Gastroesophageal sphincter (tissue), 4 donors: Measurements from ENCODE around the gene ULK4. TPM values are rescaled to one million over a fixed set of nuclear protein-coding genes. Genes with fewer than 3 reads are reported as not detected.

Source experiments
- ATAC-seq: fragments of 150-250 bp; one replicate; pipeline ENCODE4 v1.9.1; 2016; ENCODE audit warnings: mild to moderate bottlenecking, moderate library complexity
- H3K27ac ChIP-seq, 4 donors: fragments of 200-600 bp; sonication (generic) in 3 of 4; 1 replicate in 3 of 4; 2 replicates in 1 of 4; pipeline ENCODE4 v1.5.1; 2016 to 2019
- H3K27me3 ChIP-seq: fragments of 200-600 bp; sonication (generic); one replicate; pipeline ENCODE4 v1.5.1; 2019
- H3K36me3 ChIP-seq, 2 donors: fragments of 200-600 bp; sonication (generic); one replicate each; pipeline ENCODE4 v1.5.1; 2019; ENCODE audit warnings: control low read depth in 1 of 2
- H3K4me1 ChIP-seq, 3 donors: fragments of 200-600 bp; sonication (generic); 1 replicate in 2 of 3; 2 replicates in 1 of 3; pipeline ENCODE4 v1.5.1; 2016 to 2019; ENCODE audit warnings: control low read depth in 2 of 3
- H3K4me3 ChIP-seq, 2 donors: fragments of 200-600 bp; sonication (generic); one replicate each; pipeline ENCODE4 v1.5.1; 2019; ENCODE audit warnings: mild to moderate bottlenecking in 1 of 2, moderate library complexity in 1 of 2
- H3K9me3 ChIP-seq, 3 donors: fragments of 200-600 bp; sonication (generic); one replicate each; pipeline ENCODE4 v1.5.1; 2017 to 2019; ENCODE audit warnings: control low read depth in 2 of 3
- EP300 ChIP-seq: sonication (generic); formaldehyde crosslinking; IDR thresholded peaks from one replicate; pipeline ENCODE4 v1.6.1; 2017; ENCODE audit warnings: antibody characterized with exemption, mild to moderate bottlenecking
- POLR2A ChIP-seq, 2 donors: fragments of 450-650 bp; IDR thresholded peaks; one replicate each; pipeline ENCODE4 v1.6.1; 2017; ENCODE audit warnings: antibody characterized with exemption in 2 of 2, mild to moderate bottlenecking in 2 of 2, moderate library complexity in 1 of 2
- POLR2AphosphoS5 ChIP-seq: sonication (generic); formaldehyde crosslinking; IDR thresholded peaks from one replicate; pipeline ENCODE4 v1.6.1; 2017; ENCODE audit warnings: antibody characterized with exemption
- WGBS, 2 donors: methylation state at CpG; one replicate each; pipeline ENCODE4 v1.1.5; 2018; ENCODE audit warnings: low coverage in 1 of 2; 5-methylcytosine and 5-hydroxymethylcytosine counted together
- total RNA-seq, 4 donors: library from RNA; depleted of rRNA; stranded (reverse); fragments of >200 nt; gene quantifications; one replicate each; pipeline ENCODE4 v1.1.0, GENCODE V29; 2016
- TF ChIP-seq, protein P1 (sequence below), 4 experiments: fragments of 200-600 bp in 2 of 4; fragments of 450-650 bp in 2 of 4; sonication (generic) in 1 of 4; IDR thresholded peaks; one replicate each; pipeline ENCODE4 v1.5.1; 2017 to 2019; ENCODE audit warnings: antibody characterized with exemption in 4 of 4, mild to moderate bottlenecking in 2 of 4, moderate library complexity in 2 of 4

Gene ULK4
- total RNA-seq, 4 donors from 2014 or later: 3.8 to 15.4 (median 8.8) TPM

DNA sequence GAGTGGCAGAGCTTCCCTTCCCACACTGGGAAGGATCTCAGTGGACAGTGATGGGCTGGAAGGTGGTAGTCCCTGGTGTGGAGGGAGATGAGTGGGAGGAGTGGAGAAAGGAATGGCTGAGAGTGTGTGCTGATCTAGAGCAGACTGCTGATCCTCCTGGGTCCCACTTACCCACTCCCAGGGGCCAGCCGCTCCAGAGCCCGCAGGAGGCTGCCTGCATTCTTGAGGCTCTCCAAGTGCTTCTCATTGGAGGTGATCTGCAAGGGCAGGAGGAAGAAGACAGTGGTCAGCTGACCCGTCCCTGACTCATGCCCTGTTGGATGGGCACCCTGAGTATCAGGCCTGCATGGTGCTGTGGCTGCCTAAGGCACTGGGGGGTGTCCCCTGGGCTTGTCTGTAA lies 712.6 kb downstream of the ULK4 start:
- Histone ChIP-seq H3K9me3 (no peaks in the 10 kb centered on the region), H3K27me3 (no peaks in the 10 kb centered on the region), H3K4me1 (peaks cover 0 to 17% (median 0%) of the 10 kb centered on the region in 3 donors), H3K4me3 (no peak overlapping the region), H3K36me3 (peaks cover 0 to 16% of the 10 kb centered on the region in 2 donors), H3K27ac (no peak overlapping the region)
- 100% methylated on average over 1 of the region's 3 CpGs; no CpG with 5 or more reads in 1 of the 2 donors for WGBS, 2 donors
- no peak for ATAC-seq
- TF ChIP-seq, protein P1, sequence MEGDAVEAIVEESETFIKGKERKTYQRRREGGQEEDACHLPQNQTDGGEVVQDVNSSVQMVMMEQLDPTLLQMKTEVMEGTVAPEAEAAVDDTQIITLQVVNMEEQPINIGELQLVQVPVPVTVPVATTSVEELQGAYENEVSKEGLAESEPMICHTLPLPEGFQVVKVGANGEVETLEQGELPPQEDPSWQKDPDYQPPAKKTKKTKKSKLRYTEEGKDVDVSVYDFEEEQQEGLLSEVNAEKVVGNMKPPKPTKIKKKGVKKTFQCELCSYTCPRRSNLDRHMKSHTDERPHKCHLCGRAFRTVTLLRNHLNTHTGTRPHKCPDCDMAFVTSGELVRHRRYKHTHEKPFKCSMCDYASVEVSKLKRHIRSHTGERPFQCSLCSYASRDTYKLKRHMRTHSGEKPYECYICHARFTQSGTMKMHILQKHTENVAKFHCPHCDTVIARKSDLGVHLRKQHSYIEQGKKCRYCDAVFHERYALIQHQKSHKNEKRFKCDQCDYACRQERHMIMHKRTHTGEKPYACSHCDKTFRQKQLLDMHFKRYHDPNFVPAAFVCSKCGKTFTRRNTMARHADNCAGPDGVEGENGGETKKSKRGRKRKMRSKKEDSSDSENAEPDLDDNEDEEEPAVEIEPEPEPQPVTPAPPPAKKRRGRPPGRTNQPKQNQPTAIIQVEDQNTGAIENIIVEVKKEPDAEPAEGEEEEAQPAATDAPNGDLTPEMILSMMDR (IDR thresholded peaks at IDR 0.05): no peak
- no peak for TF ChIP-seq EP300
- TF ChIP-seq POLR2A (IDR thresholded peaks at IDR 0.05): no peak

DNA sequence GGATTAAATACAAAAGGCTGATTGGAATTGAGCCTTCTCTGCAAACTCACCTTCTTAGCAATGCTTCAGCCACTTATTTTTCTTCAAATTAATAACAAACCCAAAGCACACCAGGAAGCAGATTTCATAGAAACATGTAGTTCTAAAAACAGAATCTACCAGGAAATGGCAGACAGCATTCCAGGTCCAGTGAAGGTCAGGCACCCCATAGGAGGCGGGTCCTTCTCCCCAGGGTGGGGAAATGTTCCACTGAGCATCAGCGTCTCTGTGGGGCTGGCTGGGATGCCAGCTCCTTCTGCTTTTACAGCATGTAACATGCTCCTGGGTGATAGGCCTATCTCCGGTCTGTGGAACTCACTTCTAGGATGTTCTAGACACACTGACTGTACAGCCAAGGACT lies 713.4 kb downstream of the ULK4 start:
- WGBS, 2 donors: 75% methylated on average over 2 of the region's 3 CpGs; no CpG with 5 or more reads in 1 of the 2 donors

DNA sequence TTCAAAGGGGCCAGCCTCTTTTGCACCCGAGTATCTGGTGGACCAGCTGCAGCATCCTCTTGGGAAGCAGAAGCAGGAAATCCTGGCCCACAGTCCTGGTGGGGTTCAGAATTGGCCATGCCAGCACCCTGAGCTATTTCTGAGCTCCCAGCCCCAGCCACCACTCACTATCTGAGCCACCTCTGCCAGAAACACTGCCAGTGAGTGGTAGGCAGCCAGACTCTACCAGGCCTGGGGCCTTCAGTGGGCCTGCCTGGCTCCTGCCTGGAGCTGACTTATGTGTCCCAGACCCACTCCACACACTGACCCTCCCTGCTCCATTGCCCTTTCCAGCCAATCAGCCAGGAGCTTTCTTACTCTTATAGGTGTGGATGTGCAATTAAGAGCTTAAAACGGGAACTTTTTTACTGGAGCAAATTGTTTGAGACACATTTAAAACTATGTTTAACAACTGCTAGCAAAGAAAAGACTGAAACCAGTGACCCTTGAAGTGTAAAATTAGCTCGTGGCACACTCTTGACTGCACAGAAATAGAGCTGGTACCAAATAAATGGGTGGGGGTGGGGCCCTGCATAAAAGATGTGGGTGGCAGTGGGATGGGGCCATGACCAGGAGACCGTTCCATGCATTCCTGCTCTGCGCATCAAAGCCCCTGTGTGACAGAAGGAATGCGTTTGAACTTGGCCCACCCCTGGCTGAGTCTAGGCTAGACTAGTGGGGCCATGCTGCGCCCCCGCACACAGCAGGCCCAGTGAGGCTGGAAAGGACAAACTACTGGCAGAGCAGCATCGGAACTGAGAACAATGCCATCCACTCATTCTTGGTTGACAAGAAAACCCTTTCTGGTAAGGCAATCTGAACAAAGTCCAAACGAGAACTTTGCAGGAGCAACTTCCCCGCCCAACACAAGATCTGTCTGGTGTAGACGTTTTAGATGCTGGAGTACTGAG lies 714.6 kb downstream of the ULK4 start:
- TF ChIP-seq EP300 (no peak), POLR2AphosphoS5 (no peak), POLR2A (IDR thresholded peaks at IDR 0.05) (no peak)
- TF ChIP-seq, protein P1 (IDR thresholded peaks at IDR 0.05): no peak
- Histone ChIP-seq H3K36me3 (peaks cover 0 to 21% of the 10 kb centered on the region in 2 donors), H3K4me3 (no peak overlapping the region), H3K27ac (no peak overlapping the region), H3K27me3 (no peaks in the 10 kb centered on the region), H3K9me3 (no peaks in the 10 kb centered on the region), H3K4me1 (peaks cover 0 to 17% (median 0%) of the 10 kb centered on the region in 3 donors)
- ATAC-seq: no peak
- WGBS, 2 donors: 63 to 73% methylated on average over 3 to 7 of the region's 12 CpGs

More for the DNA sequence above, 713.4 kb downstream of the ULK4 start:
- Histone ChIP-seq H3K4me1 (peaks cover 0 to 17% (median 0%) of the 10 kb centered on the region in 3 donors), H3K36me3 (peaks cover 0 to 18% of the 10 kb centered on the region in 2 donors), H3K4me3 (no peak overlapping the region), H3K9me3 (no peaks in the 10 kb centered on the region), H3K27me3 (no peaks in the 10 kb centered on the region), H3K27ac (no peak overlapping the region)
- no peak for TF ChIP-seq POLR2A (IDR thresholded peaks at IDR 0.05)
- no peak for TF ChIP-seq EP300
- TF ChIP-seq, protein P1 (IDR thresholded peaks at IDR 0.05): no peak
- TF ChIP-seq POLR2AphosphoS5: no peak
- ATAC-seq: no peak

DNA sequence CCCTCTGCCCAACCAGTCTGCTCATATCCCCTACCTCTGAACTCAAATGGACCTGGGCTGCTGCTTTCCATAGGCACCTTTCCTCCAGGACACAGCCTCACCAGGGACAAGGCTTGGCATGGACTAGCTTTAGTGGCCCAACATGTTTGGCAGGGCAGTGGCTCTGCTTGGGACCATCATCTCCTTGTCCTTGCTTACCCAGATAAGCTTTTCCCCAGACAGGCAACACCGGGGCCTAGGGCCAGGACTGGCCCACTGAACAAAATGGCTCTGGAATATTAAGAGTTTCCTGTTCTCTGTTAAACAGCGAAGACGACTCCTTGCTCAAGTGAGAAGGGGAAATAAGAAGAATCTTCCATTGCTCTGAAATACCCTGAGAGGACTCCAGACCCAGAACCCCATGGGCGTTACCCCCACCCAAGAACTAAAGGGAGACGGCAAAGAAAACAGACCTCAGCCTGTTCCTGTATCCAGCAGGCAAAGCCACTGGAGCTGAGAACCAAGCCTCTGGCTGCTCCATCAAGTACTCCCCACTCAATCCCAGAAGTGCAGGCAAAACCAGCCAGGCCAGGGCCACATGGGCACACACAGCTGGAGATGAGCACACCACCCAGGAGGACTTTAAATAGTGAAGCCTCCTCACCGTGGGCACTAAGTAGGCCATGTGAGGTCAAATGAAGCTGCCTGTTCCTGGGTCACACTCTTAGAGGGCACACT lies 717.1 kb downstream of the ULK4 start:
- Histone ChIP-seq H3K36me3 (peaks cover 0 to 45% of the 10 kb centered on the region in 2 donors), H3K4me3 (no peak overlapping the region), H3K4me1 (peaks cover 0 to 17% (median 0%) of the 10 kb centered on the region in 3 donors), H3K27me3 (no peaks in the 10 kb centered on the region), H3K27ac (no peak overlapping the region), H3K9me3 (no peaks in the 10 kb centered on the region)
- 0% methylated on average over 1 of the region's 6 CpGs; no CpG with 5 or more reads in 1 of the 2 donors for WGBS, 2 donors
- no peak for TF ChIP-seq POLR2AphosphoS5
- TF ChIP-seq, protein P1 (IDR thresholded peaks at IDR 0.05): no peak
- TF ChIP-seq POLR2A (IDR thresholded peaks at IDR 0.05): no peak
- no peak for TF ChIP-seq EP300
- no peak for ATAC-seq
